GM15510 (cell line): ENCODE measurements around the gene ZBTB38.

Experiments used
- POLR2A ChIP-seq: IDR thresholded peaks from 3 replicates; pipeline ENCODE4 v1.6.1; 2011; ENCODE audit warnings: borderline replicate concordance; ENCODE audit not compliant: insufficient read length; ENCODE audit errors: extremely low read depth

The ZBTB38 gene

DNA sequence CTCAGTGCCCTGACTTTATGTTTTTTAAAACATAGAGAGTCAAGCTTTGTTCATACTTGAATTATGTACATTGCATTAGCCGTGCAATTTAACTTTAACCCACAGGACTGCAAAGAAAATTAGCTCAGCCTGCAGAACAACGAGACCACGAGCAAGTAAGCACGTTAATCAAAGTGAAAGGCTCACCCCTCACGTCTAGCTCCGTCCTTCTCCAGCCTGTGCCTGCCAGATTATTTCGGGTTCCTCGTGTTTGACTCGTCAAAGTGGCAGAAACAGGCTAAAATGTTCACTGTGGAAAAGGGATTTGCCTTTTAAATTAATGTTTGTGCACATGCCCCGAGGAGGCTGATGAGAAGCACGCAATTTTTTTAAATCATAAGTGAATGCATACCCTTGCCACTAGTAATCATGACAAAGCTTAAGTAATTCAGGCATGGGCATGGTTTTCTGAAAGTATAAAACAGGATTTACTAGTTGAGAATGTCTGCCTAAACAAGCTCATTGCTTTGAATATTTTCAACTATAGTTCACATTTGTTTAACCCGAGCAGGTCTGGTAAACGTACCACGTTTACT is 15.3 kb downstream of the ZBTB38 start:
- TF ChIP-seq POLR2A: peak; percentile 58

DNA sequence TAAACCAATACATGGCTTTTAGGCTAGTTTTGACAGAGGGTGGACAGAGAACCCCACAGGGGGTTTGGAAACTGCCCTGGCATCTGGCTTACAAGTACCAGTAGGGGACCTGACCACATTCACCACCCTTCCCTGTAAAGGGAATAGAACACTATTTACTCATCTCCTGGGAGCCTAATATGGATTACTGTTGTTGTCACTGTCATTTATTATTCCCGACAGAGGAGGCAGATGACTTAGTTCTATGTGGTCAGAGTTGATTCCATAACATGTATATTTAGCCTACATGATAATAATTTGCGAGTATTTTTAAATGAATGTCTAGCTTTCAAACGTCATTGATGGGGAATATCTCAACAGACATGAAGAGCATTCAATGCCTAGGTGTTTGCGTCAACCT is 15.9 kb downstream of the ZBTB38 start:
- no peak for TF ChIP-seq POLR2A

DNA sequence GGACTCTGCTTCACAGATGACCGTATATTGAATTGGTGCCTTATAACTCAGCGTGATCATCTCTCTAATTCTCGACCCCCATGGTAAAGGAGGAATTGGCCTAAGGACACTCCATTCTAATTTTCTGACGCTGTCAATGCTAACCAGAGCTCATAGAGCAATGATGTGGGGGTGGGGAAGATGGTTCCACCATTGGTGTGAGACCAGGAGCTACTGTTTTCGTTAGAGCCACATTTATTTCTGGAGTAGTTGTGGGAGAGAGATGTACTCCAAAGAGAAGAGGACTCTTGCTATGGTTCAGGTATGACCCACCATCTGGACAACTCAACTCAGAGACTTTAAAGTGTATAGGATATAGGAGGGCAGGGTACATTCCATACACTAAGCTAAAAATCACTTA is 16.3 kb downstream of the ZBTB38 start:
- TF ChIP-seq POLR2A: peak; percentile 19

DNA sequence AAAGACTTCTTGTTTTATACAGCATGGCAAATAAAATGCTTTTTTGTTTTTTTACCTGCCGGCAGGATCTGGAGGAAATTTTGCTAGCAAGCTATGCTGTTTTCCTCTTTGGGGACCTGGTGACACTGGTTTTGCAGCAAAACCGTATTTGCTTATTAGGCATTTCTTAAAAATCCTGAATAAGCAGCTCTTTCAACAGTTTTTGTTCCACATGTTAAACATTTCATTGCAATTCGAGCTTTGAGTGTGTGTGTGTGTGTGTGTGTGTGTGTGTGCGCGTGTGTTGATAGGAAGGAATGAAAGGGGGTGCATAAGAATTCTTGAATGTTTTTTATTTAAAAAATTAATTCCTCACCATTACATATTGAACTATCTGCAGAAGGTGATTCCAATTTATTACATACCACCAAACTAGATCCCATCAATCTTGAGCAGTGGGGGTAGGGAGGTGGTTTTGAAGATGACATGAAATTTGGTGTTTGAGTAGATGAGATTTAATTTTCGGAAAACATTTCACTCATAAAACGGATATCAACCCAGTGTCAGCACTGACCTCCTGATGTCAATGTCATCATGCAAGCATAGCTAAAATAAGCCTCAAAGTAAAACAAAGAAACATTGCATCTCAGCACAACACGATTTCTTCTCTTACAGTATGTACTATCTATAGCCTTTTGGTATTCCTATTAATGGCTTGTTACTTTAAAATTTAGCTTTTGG is 17.3 kb downstream of the ZBTB38 start:
- peak; percentile 22 for TF ChIP-seq POLR2A

DNA sequence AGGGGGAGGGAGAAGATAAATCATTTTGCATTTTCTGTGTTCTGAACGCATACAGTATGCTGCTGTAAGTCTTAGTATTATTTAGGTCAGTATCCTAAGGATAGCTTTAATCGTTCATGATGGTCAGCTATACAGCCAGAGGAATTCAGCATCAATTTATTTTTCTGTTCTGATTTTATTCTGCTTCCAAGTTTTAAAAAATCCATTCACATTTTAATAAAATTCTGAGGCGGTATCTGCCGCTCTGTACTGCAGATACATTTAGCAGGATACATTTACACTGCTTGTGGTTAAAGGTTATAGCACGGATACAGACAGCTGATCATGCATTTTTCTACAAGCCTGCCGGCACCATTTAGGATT is 17.8 kb downstream of the ZBTB38 start:
- no peak for TF ChIP-seq POLR2A

DNA sequence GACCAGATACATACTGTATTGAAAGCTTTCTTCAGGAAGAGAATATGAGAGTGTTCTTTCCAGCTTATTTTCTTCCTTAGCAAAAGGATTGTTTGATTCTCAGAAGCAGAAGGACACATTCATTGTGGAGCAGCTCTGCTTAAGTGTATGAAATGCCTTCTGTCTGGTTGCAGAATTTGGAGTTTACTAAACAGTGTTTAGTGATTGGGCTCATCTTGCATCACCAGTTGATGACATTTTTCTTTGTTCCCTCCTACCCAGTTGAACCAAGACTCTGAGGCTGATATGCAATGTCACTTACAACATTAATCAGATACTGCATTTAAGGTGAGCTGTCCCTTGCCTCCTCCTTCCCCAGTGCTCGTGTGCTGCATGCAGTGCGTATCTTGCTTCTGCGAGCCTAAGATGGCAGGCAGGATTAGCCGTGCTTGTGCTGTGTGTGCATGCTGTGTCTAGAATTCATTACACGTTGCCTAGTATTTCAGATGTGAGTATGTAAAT is 18.4 kb downstream of the ZBTB38 start:
- peak; percentile 87 for TF ChIP-seq POLR2A

DNA sequence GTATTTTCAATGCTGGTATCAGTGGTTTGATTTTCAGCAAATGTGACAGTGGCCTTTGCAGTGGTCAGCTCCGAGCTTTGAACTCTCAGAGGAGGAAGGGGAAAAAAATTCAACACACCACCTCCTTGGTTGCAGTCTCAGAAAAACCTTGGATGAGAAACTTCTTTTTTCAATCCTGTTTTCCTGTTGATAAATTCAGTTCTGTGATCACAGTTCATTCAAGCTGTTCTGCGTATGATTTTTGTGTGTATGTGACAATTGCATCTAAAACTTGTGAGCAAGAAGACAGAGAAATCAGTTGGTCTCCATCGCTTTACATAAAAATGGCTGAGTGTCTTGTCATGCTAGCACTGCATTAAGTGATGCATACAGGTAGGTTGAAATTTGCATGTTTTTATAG is 19.2 kb downstream of the ZBTB38 start:
- TF ChIP-seq POLR2A: no peak

DNA sequence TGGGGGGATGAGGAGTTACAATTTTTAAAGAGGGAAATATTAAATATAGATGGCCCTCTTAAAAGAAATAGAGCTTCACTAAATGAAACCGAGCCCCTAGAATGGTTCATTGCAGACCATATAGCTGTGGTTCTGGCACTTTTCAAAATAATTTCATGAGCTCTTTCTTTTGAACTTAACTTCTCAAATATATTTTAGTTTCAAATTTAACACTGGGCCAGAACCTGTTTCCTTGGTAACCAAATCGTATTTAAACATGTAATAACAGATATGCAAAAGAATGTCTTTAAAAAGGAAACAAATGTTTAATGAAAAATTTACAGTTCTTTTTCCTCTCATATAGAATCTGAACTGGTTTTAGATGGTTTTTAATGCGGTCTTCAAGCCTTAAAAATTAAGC is 20.1 kb downstream of the ZBTB38 start:
- TF ChIP-seq POLR2A: peak; percentile 2

DNA sequence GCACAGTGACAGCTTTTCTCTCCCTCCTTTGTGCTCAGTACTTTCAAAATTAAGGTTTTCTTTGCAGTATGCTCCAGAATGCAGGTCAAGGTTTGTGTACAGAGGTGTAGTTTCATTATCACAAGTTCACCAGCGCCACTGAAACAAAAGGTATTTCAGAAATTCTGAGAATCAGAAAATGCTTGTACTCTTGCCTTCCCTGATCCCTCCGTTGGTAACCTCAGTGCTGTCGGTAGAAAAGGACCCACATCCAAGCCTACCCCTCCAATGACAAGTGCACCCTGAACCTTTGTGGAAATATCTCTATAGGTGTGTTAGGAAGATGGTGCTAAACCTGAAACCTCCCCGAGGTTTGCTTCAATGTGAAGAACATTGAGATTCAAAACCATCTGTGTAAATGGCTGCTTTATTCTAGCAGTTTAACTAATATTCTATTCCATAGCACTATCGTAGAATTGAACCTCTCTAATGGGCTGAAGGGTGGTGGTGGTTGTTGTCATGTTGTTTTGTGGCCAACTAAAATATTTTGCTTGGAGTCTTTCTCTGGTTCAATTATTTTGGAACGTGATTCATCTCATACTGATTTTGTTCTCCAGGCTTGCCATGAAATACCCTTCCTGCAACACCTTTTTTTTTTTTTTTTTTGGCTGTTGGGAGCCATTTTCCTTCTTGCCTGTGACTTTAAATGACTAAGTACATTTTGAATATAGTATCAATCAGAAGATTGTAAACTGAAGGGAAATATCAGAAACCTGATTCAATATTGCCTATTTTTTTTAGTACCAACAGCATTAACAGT is 20.7 kb downstream of the ZBTB38 start:
- peak; percentile 13 for TF ChIP-seq POLR2A

DNA sequence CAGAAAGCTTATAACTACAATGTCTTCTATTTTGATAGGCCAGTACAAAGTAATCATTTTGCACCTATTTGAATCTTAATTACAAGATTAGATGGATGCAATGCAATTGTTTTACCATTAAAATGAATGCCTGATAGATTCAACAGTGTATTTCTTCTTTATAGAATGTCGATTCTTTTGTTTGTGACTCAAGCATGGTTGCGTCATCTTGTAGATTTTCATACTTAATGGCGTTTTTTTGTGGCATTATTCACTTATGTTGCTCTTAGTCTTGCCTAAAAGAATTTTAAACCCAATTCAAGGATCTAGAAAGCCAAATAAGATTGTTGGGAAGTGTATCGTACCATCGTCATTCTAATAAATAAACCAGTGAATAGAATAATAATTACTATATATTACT is 21.4 kb downstream of the ZBTB38 start:
- no peak for TF ChIP-seq POLR2A

DNA sequence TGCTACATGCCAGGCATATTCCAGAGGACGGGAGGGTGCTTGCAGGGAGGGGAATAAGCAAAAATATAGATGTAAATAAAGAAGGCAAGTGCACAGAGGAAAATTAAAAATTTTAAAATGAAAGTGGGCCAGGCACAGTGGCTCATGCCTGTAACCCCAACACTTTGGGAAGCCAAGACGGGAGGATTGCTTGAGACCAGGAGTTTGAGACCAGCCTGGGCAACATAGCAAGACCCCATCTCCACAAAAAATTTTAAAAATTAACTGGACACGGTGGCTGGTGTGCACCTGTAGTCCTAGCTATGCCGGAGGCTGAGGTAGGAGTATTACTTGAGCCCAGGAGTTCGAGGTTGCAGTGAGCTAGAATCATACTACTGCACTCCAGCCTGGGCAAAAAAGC is 22.4 kb downstream of the ZBTB38 start:
- no peak for TF ChIP-seq POLR2A

DNA sequence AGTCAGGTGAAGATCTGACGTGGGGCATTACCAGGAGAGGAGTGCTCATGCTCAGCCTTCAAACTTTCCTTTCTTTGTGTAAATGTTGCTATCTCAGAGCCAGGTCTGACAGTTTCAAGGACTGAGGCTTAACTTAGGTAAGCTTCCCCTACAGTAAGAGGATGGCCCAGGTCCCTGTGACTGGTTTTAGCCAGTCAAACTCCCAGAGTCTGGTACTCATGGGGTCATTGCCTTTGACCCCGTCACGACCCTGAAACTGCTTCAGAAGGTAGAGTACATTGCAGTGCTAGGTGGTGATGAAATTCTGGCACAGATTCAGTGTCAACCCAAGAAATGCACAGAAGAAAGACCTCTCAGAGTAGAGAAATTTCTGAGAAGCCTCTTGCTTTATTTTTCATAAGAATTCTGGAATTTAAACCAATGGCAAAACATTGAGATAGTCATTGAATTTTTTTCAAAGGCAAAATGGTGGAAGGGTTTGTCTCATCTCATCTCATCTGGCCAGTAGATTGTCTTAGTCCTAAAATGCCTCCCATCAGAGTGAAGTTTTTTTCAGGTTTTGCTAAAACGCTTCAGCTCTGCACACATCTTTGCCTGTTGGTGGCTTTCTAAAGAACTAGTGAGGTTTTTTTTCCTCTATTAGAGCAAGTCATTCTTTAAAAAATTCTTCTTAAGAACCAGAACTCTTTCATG is 23.1 kb downstream of the ZBTB38 start:
- TF ChIP-seq POLR2A: no peak

DNA sequence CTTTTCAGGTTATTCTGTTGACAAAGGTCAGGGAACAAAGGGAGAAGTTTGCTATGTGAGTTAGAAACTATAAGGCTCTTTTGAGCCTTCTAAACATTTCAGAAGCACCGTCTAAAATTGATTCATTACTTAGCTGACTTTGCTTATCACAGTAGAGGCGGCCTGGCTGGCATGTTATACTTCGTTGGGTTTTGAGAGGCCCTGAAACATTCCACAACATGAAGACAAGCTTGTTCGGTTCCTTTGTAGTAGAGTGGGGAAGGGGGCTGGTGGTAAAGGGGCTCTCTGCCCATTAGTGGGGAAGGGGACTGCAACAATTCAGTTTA is 23.6 kb downstream of the ZBTB38 start:
- no peak for TF ChIP-seq POLR2A

DNA sequence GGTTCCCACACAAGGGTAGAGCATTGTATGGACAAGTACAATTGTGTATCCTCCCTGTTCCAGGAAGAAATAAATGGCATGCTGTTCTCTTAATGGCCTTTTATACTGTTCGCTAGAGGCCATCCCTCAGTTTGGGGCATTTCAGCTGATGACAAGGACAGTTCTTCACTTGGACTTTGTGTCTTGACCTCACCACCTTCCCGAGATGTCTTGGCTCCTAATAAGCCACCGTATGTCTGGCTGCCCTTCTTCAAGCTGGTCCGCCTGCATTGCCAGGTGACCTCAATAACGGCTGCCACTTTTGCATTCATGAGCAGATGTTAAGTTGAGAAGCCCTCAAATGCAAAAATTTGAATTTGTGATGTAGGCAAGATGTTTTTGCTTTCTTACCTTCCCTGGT is 24.1 kb downstream of the ZBTB38 start:
- no peak for TF ChIP-seq POLR2A

DNA sequence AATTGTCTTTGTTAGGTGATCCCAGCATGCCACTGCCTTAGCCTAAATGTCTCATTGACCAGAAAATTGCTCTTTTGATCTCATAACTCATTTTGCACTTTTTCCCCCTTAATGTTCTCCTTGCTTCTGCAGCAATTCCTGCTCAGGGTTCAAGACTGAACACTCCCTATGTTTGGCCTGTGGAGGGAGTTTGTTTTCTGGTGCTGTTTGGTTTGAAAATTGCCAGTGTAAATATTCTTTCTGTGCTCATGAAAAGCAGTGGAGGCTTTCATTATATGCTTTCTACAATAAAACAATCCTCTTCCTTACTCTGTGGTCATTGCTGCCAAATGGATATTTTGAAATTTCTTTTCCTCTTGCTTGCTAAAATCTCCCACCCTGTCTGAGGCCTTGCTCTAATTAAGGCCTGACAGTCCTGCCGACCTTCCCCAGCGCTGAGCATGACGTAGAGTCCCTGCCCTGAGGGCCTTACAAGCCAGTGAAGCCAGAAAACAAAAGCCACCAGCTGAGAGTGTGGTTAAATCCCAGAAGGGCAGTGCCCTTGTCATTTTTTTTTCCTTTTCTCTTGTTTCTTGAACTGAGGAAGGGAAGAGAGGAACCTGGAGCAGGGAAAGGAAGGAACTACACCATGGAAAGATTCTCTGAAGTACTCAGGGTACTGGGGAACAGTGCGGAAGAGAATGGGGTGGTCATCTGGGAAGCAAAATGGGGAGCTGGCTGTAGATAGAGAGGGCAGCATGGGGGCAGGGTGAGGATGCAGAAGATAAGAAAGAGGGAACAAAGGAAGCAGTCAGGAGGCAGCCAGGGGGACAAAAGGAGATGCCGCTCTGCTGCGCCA is 24.8 kb downstream of the ZBTB38 start:
- TF ChIP-seq POLR2A: no peak

DNA sequence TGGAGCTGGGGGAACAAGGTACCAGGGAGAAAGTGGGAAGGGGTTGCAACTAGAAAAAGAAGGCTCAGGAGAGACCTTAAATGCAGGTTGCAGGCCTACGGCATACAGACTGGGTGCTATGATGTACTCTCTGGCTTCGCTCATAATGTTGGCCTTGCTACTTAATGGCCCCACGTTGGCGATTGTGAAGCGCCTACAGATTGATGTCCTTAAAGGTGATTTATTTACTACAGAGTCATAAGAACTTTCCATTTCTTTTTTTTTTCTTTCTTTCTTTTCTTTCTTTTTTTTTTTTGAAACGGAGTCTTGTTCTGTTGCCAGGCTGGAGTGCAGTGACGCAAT is 25.4 kb downstream of the ZBTB38 start:
- TF ChIP-seq POLR2A: no peak

DNA sequence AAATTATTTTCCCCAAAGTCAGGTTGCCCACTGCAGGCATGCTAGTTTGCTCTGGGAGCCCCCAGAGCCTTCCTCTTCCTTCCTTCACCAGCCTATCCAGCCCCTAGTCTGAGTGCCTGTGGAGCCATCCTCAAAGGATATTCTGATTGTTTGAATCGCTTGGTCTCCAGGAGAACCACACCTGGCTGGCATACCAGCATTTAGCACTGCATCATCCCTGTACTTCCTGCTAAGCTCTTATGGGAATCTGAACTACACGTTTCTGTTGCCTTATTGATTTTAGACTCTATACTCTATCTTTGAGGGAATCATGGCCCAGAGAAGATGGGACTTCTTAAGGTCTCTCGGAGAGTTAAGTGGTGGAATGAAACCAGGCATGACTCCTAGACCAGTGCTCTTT is 26.3 kb downstream of the ZBTB38 start:
- TF ChIP-seq POLR2A: no peak
